Prostate gland (tissue), 2 donors: Measurements from ENCODE around the gene HRNR.
"Not testable (repeated sequence)": the region's sequence is repeated elsewhere in the genome, so short reads cannot be mapped to it uniquely, and the experiment has no call there.

Experiments
- CTCF ChIP-seq, 4 experiments: fragments of 200-600 bp in 2 of 4; fragments of 450-650 bp in 2 of 4; sonication (generic) in 2 of 4; IDR thresholded peaks; 1 replicate in 3 of 4; 2 replicates in 1 of 4; pipeline ENCODE4 v1.5.1; 2016 to 2019; ENCODE audit warnings: antibody characterized with exemption in 4 of 4, mild to moderate bottlenecking in 2 of 4, moderate library complexity in 2 of 4
- POLR2A ChIP-seq: fragments of 450-650 bp; IDR thresholded peaks from one replicate; pipeline ENCODE4 v1.6.1; 2016; ENCODE audit warnings: antibody characterized with exemption, mild to moderate bottlenecking
- POLR2AphosphoS5 ChIP-seq: sonication (generic); formaldehyde crosslinking; IDR thresholded peaks from one replicate; pipeline ENCODE4 v1.6.1; 2017; ENCODE audit warnings: antibody characterized with exemption

GRCh38 chr1:152256394-152256793, 32.4 kb upstream of the HRNR start:
- TF ChIP-seq CTCF (IDR thresholded peaks at IDR 0.05); POLR2A; POLR2AphosphoS5: not testable (repeated sequence)
